HG03571 (cell line): ENCODE data around the gene RGPD8.
"Not testable (repeated sequence)": the region's sequence is repeated elsewhere in the genome, so short reads cannot be mapped to it uniquely, and the experiment has no call there.

Experiments used
- ATAC-seq: cut with Tn5 transposase; IDR thresholded peaks from one replicate; pipeline ENCODE4 v1.9.1; 2021; ENCODE audit not compliant: unreplicated experiment

The RGPD8 gene

DNA sequence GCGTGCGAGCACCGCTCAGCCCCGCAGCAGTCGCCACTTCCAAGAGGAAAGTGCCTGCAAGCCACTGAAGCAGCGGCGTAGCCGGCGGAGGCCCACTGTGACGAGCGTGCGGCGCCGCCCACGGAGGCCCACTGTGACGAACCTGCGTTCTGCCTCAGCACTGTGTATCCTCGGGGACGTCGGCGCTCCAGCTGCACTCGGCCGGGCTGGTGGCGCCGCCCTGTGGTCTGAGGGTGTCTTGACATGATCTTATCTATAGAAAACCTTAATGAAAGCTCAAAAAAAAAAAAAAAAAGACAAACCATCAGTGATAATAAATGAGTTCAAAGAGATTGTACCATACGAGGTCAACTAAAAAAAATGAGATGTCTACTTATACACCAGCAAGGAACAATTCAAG lies at the start of gene RGPD8:
TSS of gene RGPD8 (minus strand) at position 166 of the 400 bp plus-strand sequence. CDS start 192 bp downstream, outside the sequence.
- peak; percentile 89 for ATAC-seq

DNA sequence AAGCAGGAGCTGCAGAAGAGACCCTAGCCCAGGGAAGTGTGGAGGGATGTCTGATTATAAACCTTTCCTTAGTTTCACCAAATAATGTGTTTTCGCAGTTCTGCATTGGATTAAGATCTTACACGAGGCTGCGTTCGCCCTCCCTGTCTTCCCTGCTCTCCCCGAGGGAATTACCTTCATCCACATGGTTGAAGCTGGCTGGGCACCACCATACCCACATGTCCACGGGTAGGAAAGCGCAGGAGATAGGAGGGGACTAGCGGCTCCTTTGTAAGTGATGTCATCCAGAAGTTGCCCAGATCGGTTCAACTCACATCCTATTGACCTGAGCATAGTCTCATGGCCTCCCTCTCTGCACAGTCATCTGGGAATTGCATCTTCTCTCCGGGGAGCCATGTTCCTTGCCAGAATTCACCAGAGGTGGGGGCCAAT lies 49.6 kb upstream of the RGPD8 start:
- no peak for ATAC-seq

DNA sequence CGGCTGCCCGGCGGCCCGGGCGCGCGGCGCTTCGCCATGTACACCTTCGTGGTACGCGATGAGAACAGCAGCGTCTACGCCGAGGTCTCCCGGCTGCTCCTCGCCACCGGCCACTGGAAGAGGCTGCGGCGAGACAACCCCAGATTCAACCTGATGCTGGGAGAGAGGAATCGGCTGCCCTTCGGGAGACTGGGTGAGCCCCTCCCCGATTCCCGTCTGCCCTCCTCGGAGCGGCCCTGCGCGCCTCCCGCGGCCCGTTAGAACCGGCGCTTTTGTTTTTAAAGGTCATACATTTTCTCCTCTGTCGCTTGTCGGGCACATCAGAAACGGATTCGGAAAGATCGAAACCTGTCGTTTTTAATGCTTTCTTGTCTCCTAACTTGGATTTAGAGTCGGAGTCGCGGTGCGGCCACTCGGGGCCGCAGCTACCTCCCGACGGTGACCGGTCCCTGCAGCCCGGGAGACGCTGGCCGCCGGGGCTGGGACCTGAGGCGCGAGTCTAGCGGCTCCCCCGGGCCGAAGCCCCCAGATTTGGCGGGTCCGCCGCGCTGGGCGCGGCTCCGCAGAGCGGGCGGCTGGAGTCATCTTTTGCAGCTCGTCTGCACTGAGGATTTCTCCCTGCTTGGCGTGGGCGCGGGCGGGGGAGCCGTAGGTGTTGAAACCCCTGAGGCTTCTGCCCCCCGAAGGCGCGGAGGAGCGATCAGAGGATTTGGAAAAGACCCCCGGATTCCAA lies 49.0 kb upstream of the RGPD8 start:
- peak; percentile 12 for ATAC-seq

DNA sequence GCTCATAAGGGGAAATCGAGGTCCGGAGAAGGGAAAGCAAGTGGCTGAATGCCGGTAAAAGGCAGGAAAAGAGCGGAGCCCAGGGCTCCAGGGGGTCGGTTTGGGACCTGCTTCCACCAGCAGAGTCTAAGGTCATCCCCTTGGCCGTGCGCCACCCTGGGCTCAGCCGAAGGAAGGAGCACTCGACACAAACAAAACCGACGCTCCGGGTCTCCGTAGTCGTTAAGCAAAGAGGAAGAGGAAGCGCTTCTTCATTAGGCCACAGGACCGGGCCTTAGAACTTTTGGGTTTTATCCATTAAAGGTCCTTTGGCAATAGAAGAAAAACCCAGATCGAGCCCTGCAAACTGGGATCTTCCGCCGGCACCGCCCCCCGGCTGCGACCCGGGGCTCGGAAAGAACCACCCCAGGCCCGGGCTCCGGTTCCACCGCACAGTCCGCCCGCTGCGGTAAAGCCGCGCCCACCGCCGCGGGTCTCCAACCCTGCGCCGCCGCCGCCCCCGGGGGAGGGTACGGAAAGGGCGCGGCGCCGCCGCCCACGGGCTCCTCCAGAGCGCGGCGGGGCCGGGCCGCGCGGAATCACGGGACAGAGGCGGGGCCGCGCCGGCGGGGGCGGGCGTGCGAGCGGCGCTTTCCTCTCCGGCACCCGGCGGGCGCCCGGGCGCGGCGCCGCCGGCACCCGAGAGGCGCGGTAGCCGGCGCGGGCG lies 48.2 kb upstream of the RGPD8 start, which contains the start of gene TTL:
TSS of gene TTL (plus strand) at position 629 of the 706 bp plus-strand sequence. CDS start 189 bp downstream, outside the sequence.
- peak; percentile 57 for ATAC-seq

DNA sequence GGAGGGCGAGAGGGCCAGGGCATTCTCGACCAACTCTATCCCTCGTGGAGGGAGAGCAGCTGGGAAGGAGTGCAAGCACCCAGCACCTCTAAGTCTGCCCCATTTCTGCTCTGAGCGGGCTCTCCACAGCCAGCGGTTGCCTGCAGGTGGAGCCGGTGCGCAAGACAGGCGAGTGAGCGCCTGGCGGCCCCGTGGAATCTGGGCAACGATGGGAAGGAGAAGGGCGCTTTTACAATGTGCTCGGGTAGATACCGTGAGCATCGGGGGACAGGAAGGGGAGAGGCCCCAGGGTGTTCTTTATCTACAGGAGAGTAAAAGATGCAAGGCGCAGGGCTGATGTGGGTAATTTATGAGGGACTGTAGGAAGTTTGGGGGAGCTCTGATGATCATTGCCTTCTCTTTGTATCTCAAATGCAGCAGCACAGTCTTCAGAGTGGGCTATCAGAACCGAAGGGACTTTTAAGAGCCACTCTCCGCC lies 47.6 kb upstream of the RGPD8 start:
- peak; percentile 68 for ATAC-seq

GRCh38 chr2:112480530-112481049 lies 47.1 kb upstream of the RGPD8 start:
- ATAC-seq, result no peak

GRCh38 chr2:112476434-112476833 lies 43.0 kb upstream of the RGPD8 start:
- ATAC-seq, result no peak

- no peak for ATAC-seq
Measured at GRCh38 chr2:112474844-112475486, 41.5 kb upstream of the RGPD8 start.

DNA sequence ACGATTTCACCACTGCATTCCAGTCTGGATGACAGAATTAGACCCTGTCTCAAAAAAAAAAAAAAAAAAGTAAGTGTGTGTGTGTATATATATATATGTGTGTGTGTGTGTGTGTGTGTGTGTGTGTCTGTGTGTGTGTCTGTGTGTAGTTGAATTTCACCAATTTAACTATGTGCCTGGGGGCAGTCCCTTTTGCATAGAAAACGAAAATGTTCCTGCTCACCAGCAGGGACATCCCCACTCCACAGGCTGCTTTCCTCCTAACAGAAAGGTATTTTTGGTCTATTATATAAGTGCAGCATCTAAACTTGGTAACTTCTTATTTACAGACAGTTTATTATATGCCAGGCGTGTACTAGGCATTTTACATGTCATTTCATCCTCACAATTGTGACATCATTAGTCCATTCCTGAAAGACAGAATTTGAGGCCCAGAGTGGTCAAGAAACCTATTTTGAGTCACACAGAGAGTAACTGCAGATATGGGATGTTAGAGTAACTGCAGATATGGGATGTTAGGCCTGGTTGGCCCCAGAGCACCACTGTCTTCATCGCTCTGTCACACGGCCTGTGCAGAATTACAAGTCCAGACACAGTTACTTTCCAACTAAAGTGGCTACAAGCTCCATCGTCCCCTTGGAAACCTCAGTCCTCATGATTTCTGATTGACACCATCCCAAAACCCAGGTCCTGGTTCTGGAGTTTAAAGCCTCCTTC lies 39.3 kb upstream of the RGPD8 start:
- ATAC-seq, result no peak

GRCh38 chr2:112465382-112465781 lies 31.9 kb upstream of the RGPD8 start:
- ATAC-seq, result no peak

DNA sequence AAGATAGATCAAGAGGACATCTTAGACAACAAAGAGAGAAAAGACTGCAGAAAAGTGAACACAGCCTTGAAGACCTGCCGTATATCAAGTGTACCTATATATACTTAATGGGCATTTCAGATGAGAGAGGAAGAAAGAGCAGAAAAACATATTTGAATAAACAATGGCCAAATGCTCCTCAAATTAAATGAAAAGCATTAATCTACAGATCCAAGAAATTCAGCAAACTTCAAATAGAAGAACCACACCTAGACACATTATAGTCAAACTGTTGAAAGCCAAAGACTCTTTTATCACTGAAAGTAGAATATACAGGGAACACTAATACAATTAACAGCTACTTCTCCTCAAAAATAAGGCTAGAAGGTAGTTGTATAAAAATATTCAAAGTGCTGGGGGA lies 29.8 kb upstream of the RGPD8 start:
- ATAC-seq, result no peak

DNA sequence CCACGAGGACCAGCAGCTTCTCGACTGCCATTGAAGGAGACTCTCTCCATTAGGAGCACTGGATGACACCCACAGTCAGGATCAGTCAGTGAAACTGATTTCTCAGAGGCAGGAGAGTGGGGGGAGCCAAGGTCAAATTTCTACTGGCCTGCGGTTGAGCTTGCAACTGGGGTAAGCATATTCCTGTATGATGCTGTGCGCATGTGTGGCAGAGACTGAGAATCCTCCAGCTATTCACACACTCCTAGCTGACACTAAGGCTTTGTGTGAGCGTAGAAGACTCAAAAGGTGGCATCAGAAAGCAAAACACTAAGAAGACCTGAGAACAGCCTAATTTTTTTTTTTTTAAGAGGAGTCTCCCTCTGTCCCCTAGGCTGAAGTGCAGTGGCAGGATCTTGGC lies 28.7 kb upstream of the RGPD8 start:
- ATAC-seq, result no peak

DNA sequence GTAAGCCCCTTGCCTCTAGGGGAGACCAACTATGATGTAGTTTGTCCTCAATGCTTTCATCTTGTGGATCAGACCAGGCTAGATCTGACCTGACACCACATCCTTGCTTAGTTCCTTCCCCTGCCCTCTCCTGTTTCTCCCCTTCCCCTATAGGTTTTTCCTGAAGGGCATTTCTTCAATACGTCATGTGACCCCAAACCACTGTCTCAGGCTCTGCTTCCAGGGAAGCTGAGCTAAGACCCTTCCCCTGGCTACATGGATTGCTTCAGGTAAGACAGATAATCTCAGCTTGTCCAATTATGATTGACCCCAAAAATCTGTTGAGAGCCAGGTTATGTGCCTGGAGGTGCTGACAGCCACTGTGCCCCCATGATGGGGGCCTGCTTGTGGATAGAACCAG lies 25.9 kb upstream of the RGPD8 start:
- ATAC-seq, result no peak

DNA sequence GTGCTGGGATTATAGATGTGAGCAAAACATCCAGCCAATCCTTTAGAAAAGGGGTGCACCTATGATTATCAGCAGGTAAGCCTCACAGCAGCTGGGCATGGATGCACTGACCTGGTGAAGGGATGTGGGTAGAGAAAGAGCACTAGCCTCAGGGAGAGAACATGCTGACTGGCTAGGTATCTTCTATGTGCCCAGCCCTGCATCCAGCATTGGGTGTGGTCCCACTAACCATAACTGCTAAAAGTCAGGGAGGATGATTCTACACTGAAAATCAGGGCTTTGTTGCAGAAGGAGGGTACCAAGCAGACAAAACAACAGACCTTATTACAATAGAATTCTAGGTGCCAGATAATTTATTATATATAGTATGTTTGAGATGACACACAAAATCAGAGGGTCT lies 21.1 kb upstream of the RGPD8 start:
- no peak for ATAC-seq

- ATAC-seq, result no peak
Measured at GRCh38 chr2:112451317-112451716, 17.9 kb upstream of the RGPD8 start.

- ATAC-seq, result no peak
Measured at GRCh38 chr2:112449854-112450253, 16.4 kb upstream of the RGPD8 start.

DNA sequence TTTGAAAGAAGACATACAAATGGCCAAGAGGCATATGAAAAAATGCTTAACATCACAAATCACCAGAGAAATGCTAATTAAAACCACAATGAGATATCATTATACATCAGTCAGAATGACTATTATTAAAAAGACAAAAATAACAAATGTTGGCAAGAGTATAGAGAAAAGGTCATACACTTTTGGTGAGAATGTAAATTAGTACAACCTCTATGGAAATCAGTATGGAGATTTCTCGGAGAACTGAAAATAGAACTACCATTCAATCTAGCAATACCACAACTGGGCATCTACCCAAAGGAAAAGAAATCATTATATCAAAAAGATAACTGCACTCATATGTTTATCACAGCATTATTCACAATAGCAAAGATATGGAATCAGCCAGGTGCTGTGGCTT lies 10.8 kb upstream of the RGPD8 start:
- ATAC-seq, result not testable (repeated sequence)

DNA sequence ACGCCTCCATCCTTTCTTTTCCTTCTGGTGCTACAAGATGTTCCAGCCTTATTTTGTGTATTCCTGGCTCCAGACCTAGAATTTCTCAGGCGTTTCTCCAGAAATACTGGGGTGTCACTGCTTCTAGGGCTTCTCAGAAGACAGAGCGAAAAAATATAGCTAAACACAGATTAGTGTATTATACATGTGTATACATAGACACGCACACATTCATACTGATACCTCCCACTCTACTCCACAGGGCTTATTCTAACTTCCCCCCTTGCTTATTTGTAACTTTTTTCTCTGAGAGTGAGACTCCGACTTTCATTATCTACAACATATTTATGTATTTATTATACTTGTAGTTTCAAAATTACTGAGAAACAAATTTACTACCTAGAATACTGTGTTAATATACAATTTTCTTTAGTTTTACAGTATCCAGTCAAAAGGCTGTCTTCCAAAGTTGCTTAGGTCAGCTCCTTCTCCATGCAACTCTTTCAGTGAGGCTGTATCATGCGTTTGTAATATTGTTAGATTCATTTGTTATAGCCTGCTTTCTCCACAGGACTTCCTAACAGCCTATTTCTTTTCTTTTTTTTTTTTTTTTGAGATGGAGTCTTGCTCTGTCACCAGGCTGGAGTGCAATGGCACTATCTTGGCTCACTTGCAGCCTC lies 5.3 kb upstream of the RGPD8 start:
- ATAC-seq, result not testable (repeated sequence)

- ATAC-seq, result not testable (repeated sequence)
Measured at GRCh38 chr2:112437405-112437831, 4.0 kb upstream of the RGPD8 start.

DNA sequence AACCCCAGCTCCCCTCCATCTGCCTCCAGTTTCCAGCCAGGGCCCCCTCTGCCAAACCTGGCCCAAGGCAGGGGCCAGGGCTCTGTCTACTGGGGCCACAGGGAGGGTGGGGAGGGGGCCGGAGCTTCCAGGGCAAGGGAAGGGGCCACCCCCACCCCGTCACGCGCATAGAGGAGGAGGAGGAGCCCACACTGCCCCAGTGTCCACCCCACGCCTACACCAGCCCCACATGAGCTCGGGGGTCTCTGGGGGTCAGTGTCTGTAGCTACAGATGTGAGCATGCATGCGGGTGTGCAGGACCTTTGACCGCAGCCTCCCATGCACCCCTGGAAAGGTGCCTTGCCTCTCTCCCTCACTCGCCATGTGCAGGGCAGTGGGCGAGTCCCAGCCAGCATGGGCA lies 3.5 kb upstream of the RGPD8 start:
- ATAC-seq, result not testable (repeated sequence)
